ENCODE results near the gene PHYH. TPM values are rescaled to one million over a fixed set of nuclear protein-coding genes. Genes with fewer than 3 reads are reported as not detected.

The PHYH gene
- total and polyA plus RNA-seq, 2 experiments from 2014 or later = 50.1 to 83.7 TPM

GRCh38 chr10:13257621-13258140 is 42.2 kb downstream of the PHYH start:
- Histone ChIP-seq H3K4me3 (no peak overlapping the region), H3K9me2 (replicated peaks; ENCODE audit: insufficient read depth) (no peaks in the 10 kb centered on the region), H3K4me2 (no peak overlapping the region), H4K20me1 (ENCODE audit: insufficient read depth, poor library complexity, severe bottlenecking) (no peaks in the 10 kb centered on the region), H3K36me3 (replicated peaks; ENCODE audit: insufficient read depth, low read depth) (no peaks in the 10 kb centered on the region), H3K4me1 (ENCODE audit: insufficient read depth) (no peaks in the 10 kb centered on the region), H3K27me3 (no peaks in the 10 kb centered on the region), H3K9me3 (ENCODE audit: low read depth) (no peaks in the 10 kb centered on the region), H2AFZ (no peak overlapping the region), H3K79me2 (no peaks in the 10 kb centered on the region), H3K27ac (no peak overlapping the region)
- no peak for DNase-seq (ENCODE audit: low spot score)
- WGBS (ENCODE audit: low lambda C conversion rate, missing lambda C conversion rate) = 64% methylated on average over 5 of the region's 5 CpGs
- no peak for TF ChIP-seq EZH2 (IDR thresholded peaks at IDR 0.05; ENCODE audit: borderline replicate concordance)
- TF ChIP-seq CTCF (IDR thresholded peaks at IDR 0.05; ENCODE audit: poor library complexity) = no peak
- no peak for TF ChIP-seq EZH2phosphoT487 (IDR thresholded peaks at IDR 0.05; ENCODE audit: low read depth, severe bottlenecking, unreplicated experiment)

GRCh38 chr10:13256627-13257026 is 43.2 kb downstream of the PHYH start:
- no peak for TF ChIP-seq CTCF (IDR thresholded peaks at IDR 0.05; ENCODE audit: poor library complexity)
- no peak for TF ChIP-seq EZH2phosphoT487 (IDR thresholded peaks at IDR 0.05; ENCODE audit: low read depth, severe bottlenecking, unreplicated experiment)
- TF ChIP-seq EZH2 (IDR thresholded peaks at IDR 0.05; ENCODE audit: borderline replicate concordance) = no peak
- WGBS (ENCODE audit: low lambda C conversion rate, missing lambda C conversion rate) = 89% methylated on average over 2 of the region's 2 CpGs
- H3K27ac ChIP-seq = no peak overlapping the region
- H2AFZ ChIP-seq = no peak overlapping the region
- no peaks in the 10 kb centered on the region for H4K20me1 ChIP-seq (ENCODE audit: insufficient read depth, poor library complexity, severe bottlenecking)
- no peaks in the 10 kb centered on the region for H3K27me3 ChIP-seq
- H3K9me3 ChIP-seq (ENCODE audit: low read depth) = no peaks in the 10 kb centered on the region
- no peaks in the 10 kb centered on the region for H3K9me2 ChIP-seq (replicated peaks; ENCODE audit: insufficient read depth)
- H3K4me3 ChIP-seq = no peak overlapping the region
- H3K79me2 ChIP-seq = no peaks in the 10 kb centered on the region
- DNase-seq (ENCODE audit: low spot score) = no peak
- H3K4me1 ChIP-seq (ENCODE audit: insufficient read depth) = no peaks in the 10 kb centered on the region
- H3K4me2 ChIP-seq = no peak overlapping the region
- no peaks in the 10 kb centered on the region for H3K36me3 ChIP-seq (replicated peaks; ENCODE audit: insufficient read depth, low read depth)

- Histone ChIP-seq H3K27me3 (no peaks in the 10 kb centered on the region), H3K4me1 (ENCODE audit: insufficient read depth) (no peaks in the 10 kb centered on the region), H3K9me2 (replicated peaks; ENCODE audit: insufficient read depth) (no peaks in the 10 kb centered on the region), H3K36me3 (replicated peaks; ENCODE audit: insufficient read depth, low read depth) (no peaks in the 10 kb centered on the region), H3K27ac (no peak overlapping the region), H3K9me3 (ENCODE audit: low read depth) (no peaks in the 10 kb centered on the region), H3K79me2 (no peaks in the 10 kb centered on the region), H3K4me2 (no peak overlapping the region), H2AFZ (no peak overlapping the region), H3K4me3 (no peak overlapping the region), H4K20me1 (ENCODE audit: insufficient read depth, poor library complexity, severe bottlenecking) (no peaks in the 10 kb centered on the region)
- DNase-seq (ENCODE audit: low spot score) = no peak
- TF ChIP-seq CTCF (IDR thresholded peaks at IDR 0.05; ENCODE audit: poor library complexity) (no peak), EZH2phosphoT487 (IDR thresholded peaks at IDR 0.05; ENCODE audit: low read depth, severe bottlenecking, unreplicated experiment) (no peak), EZH2 (IDR thresholded peaks at IDR 0.05; ENCODE audit: borderline replicate concordance) (no peak)
- WGBS (ENCODE audit: low lambda C conversion rate, missing lambda C conversion rate) = 90% methylated on average over 4 of the region's 4 CpGs
Observed at GRCh38 chr10:13253726-13254125, 46.1 kb downstream of the PHYH start.

- TF ChIP-seq EZH2phosphoT487 (IDR thresholded peaks at IDR 0.05; ENCODE audit: low read depth, severe bottlenecking, unreplicated experiment) = no peak
- no peak for TF ChIP-seq CTCF (IDR thresholded peaks at IDR 0.05; ENCODE audit: poor library complexity)
- no peak for TF ChIP-seq EZH2 (IDR thresholded peaks at IDR 0.05; ENCODE audit: borderline replicate concordance)
- H4K20me1 ChIP-seq (ENCODE audit: insufficient read depth, poor library complexity, severe bottlenecking) = no peaks in the 10 kb centered on the region
- H3K4me3 ChIP-seq = no peak overlapping the region
- no peaks in the 10 kb centered on the region for H3K36me3 ChIP-seq (replicated peaks; ENCODE audit: insufficient read depth, low read depth)
- no peak overlapping the region for H2AFZ ChIP-seq
- no peaks in the 10 kb centered on the region for H3K79me2 ChIP-seq
- no peak overlapping the region for H3K4me2 ChIP-seq
- no peaks in the 10 kb centered on the region for H3K9me2 ChIP-seq (replicated peaks; ENCODE audit: insufficient read depth)
- H3K27ac ChIP-seq = peak overlapping the region; percentile 23
- no peaks in the 10 kb centered on the region for H3K9me3 ChIP-seq (ENCODE audit: low read depth)
- WGBS (ENCODE audit: low lambda C conversion rate, missing lambda C conversion rate) = 92% methylated on average over 4 of the region's 4 CpGs
- no peaks in the 10 kb centered on the region for H3K27me3 ChIP-seq
- no peaks in the 10 kb centered on the region for H3K4me1 ChIP-seq (ENCODE audit: insufficient read depth)
- no peak for DNase-seq (ENCODE audit: low spot score)
Observed at GRCh38 chr10:13247784-13248183, 52.1 kb downstream of the PHYH start.

All from hepatocyte (in vitro differentiated cells).